Loucy (cell line): ENCODE data around the gene KRT4.

Experiments
- H2AFZ ChIP-seq: fragments of 200-600 bp; sonication (generic); 2 replicates; pipeline ENCODE4 v1.6.0; 2016; ENCODE audit warnings: antibody characterized with exemption, mild to moderate bottlenecking, low read length, moderate library complexity
- H3F3A ChIP-seq: fragments of 200-600 bp; 2 replicates; pipeline ENCODE4 v1.6.0; 2016; ENCODE audit warnings: antibody characterized with exemption, low read depth, mild to moderate bottlenecking
- H3K27me3 ChIP-seq: fragments of 200-600 bp; sonication (generic); 2 replicates; pipeline ENCODE4 v1.6.1; 2014; ENCODE audit warnings: low read length, mild to moderate bottlenecking; ENCODE audit not compliant: insufficient read depth, poor library complexity, severe bottlenecking
- H3K36me3 ChIP-seq: fragments of 200-600 bp; sonication (generic); 2 replicates; pipeline ENCODE4 v1.6.1; 2016; ENCODE audit warnings: low read length; ENCODE audit not compliant: insufficient read depth
- H3K4me1 ChIP-seq: fragments of 200-600 bp; sonication (generic); 2 replicates; pipeline ENCODE4 v1.5.1; 2014; ENCODE audit warnings: low read length, mild to moderate bottlenecking; ENCODE audit not compliant: insufficient read depth, poor library complexity, severe bottlenecking
- H3K4me2 ChIP-seq: fragments of 200-600 bp; sonication (generic); 2 replicates; pipeline ENCODE4 v1.6.0; 2014; ENCODE audit warnings: antibody characterized with exemption, low read length, low read depth, mild to moderate bottlenecking; ENCODE audit not compliant: poor library complexity, severe bottlenecking
- H3K4me3 ChIP-seq: fragments of 200-600 bp; sonication (generic); 2 replicates; pipeline ENCODE4 v1.5.1; 2014; ENCODE audit warnings: low read length, mild to moderate bottlenecking, mixed read lengths; ENCODE audit not compliant: poor library complexity, severe bottlenecking
- H3K79me2 ChIP-seq: fragments of 200-600 bp; sonication (generic); 2 replicates; pipeline ENCODE4 v1.6.1; 2014; ENCODE audit warnings: low read length; ENCODE audit not compliant: insufficient read depth
- H3K9ac ChIP-seq: fragments of 200-600 bp; sonication (generic); 2 replicates; pipeline ENCODE4 v1.6.0; 2014; ENCODE audit warnings: mild to moderate bottlenecking, low read depth, low read length, moderate library complexity; ENCODE audit not compliant: poor library complexity, severe bottlenecking
- H3K9me2 ChIP-seq: fragments of 200-600 bp; sonication (generic); replicated peaks from 2 replicates; pipeline ENCODE4 v1.6.1; 2016; ENCODE audit warnings: low read depth, low read length, mixed read lengths
- H3K9me3 ChIP-seq: fragments of 200-600 bp; sonication (generic); 2 replicates; pipeline ENCODE4 v1.6.1; 2014; ENCODE audit warnings: mild to moderate bottlenecking, antibody characterized with exemption, low read length, low read depth; ENCODE audit not compliant: insufficient read depth
- H4K20me1 ChIP-seq: fragments of 200-600 bp; sonication (generic); 2 replicates; pipeline ENCODE4 v1.6.0; 2014; ENCODE audit warnings: antibody characterized with exemption, low read length, mild to moderate bottlenecking; ENCODE audit not compliant: insufficient read depth, poor library complexity, severe bottlenecking
- CTCF ChIP-seq: fragments of 200-600 bp; sonication (generic); conservative IDR thresholded peaks from 2 replicates; pipeline ENCODE4 v1.5.1; 2014; ENCODE audit warnings: mild to moderate bottlenecking, antibody characterized with exemption, low read length
- EZH2phosphoT487 ChIP-seq: fragments of 200-600 bp; IDR thresholded peaks from 2 replicates; pipeline ENCODE4 v1.6.1; 2018; ENCODE audit warnings: antibody characterized with exemption, mild to moderate bottlenecking, moderate library complexity, borderline replicate concordance

Gene KRT4

GRCh38 chr12:52798003-52798670, 15.8 kb downstream of the KRT4 start:
- Histone ChIP-seq H3K36me3 (no peaks in the 10 kb centered on the region), H3K79me2 (no peaks in the 10 kb centered on the region), H3K9me2 (no peaks in the 10 kb centered on the region), H4K20me1 (no peaks in the 10 kb centered on the region), H3K4me2 (no peak overlapping the region), H2AFZ (no peak overlapping the region), H3F3A (no peaks in the 10 kb centered on the region), H3K27me3 (no peaks in the 10 kb centered on the region), H3K4me3 (no peak overlapping the region), H3K4me1 (no peaks in the 10 kb centered on the region), H3K9me3 (no peaks in the 10 kb centered on the region), H3K9ac (no peak overlapping the region)
- TF ChIP-seq EZH2phosphoT487 (no peak), CTCF (no peak)

- no peak overlapping the region for H3K4me3 ChIP-seq
- H3K36me3 ChIP-seq: no peaks in the 10 kb centered on the region
- no peaks in the 10 kb centered on the region for H3K79me2 ChIP-seq
- H3K9me3 ChIP-seq: no peaks in the 10 kb centered on the region
- H3F3A ChIP-seq: no peaks in the 10 kb centered on the region
- no peak overlapping the region for H3K4me2 ChIP-seq
- H3K9me2 ChIP-seq: no peaks in the 10 kb centered on the region
- no peak overlapping the region for H3K9ac ChIP-seq
- H3K4me1 ChIP-seq: no peaks in the 10 kb centered on the region
- H2AFZ ChIP-seq: no peak overlapping the region
- no peaks in the 10 kb centered on the region for H3K27me3 ChIP-seq
- no peaks in the 10 kb centered on the region for H4K20me1 ChIP-seq
- TF ChIP-seq CTCF (no peak), EZH2phosphoT487 (no peak)
Observed at GRCh38 chr12:52797529-52797894, 16.4 kb downstream of the KRT4 start.

- Histone ChIP-seq H3K4me1 (no peaks in the 10 kb centered on the region), H3K79me2 (no peaks in the 10 kb centered on the region)
Observed at GRCh38 chr12:52796839-52797528, 16.9 kb downstream of the KRT4 start.

More at GRCh38 chr12:52796839-52797528, 16.9 kb downstream of the KRT4 start:
- no peak overlapping the region for H2AFZ ChIP-seq
- H3K9ac ChIP-seq: no peak overlapping the region
- no peak overlapping the region for H3K4me3 ChIP-seq
- H3F3A ChIP-seq: no peaks in the 10 kb centered on the region
- no peak for TF ChIP-seq CTCF
- TF ChIP-seq EZH2phosphoT487: no peak
- no peaks in the 10 kb centered on the region for H3K27me3 ChIP-seq
- no peaks in the 10 kb centered on the region for H3K9me2 ChIP-seq
- H3K9me3 ChIP-seq: no peaks in the 10 kb centered on the region
- no peak overlapping the region for H3K4me2 ChIP-seq
- H4K20me1 ChIP-seq: no peaks in the 10 kb centered on the region
- H3K36me3 ChIP-seq: no peaks in the 10 kb centered on the region
